Gastroesophageal sphincter (tissue), 3 donors: ENCODE results near the gene ZNF385B.

Source experiments
- CTCF ChIP-seq, 4 experiments: fragments of 200-600 bp in 2 of 4; fragments of 450-650 bp in 2 of 4; sonication (generic) in 1 of 4; IDR thresholded peaks; one replicate each; pipeline ENCODE4 v1.5.1; 2017 to 2019; ENCODE audit warnings: antibody characterized with exemption in 4 of 4, mild to moderate bottlenecking in 2 of 4, moderate library complexity in 2 of 4
- EP300 ChIP-seq: sonication (generic); formaldehyde crosslinking; IDR thresholded peaks from one replicate; pipeline ENCODE4 v1.6.1; 2017; ENCODE audit warnings: antibody characterized with exemption, mild to moderate bottlenecking
- POLR2A ChIP-seq, 2 donors: fragments of 450-650 bp; IDR thresholded peaks; one replicate each; pipeline ENCODE4 v1.6.1; 2017; ENCODE audit warnings: antibody characterized with exemption in 2 of 2, mild to moderate bottlenecking in 2 of 2, moderate library complexity in 1 of 2

- TF ChIP-seq EP300, result no peak
- TF ChIP-seq POLR2A (IDR thresholded peaks at IDR 0.05), result no peak
- no peak for TF ChIP-seq CTCF (IDR thresholded peaks at IDR 0.05)
Observed at GRCh38 chr2:179837408-179837807, 24.0 kb downstream of the ZNF385B start.
